Astrocyte of the hippocampus (primary cell): Measurements from ENCODE around the gene EPB41L1.

ENCODE experiments used
- DNase-seq: peaks from one replicate; pipeline ENCODE4 v3.0.0; 2011; ENCODE audit warnings: low read depth, low spot score

The EPB41L1 gene

GRCh38 chr20:36261389-36262105 lies 107.0 kb downstream of the EPB41L1 start:
- DNase-seq, result no peak

GRCh38 chr20:36262440-36262839 lies 107.9 kb downstream of the EPB41L1 start:
- no peak for DNase-seq

- no peak for DNase-seq
Measured at GRCh38 chr20:36264426-36265246, 110.1 kb downstream of the EPB41L1 start.

GRCh38 chr20:36266189-36266588 lies 111.6 kb downstream of the EPB41L1 start:
- no peak for DNase-seq

- no peak for DNase-seq
Measured at GRCh38 chr20:36267605-36268381, 113.3 kb downstream of the EPB41L1 start.

- DNase-seq, result no peak
Measured at GRCh38 chr20:36268440-36269342, 114.2 kb downstream of the EPB41L1 start.

- DNase-seq, result no peak
Measured at GRCh38 chr20:36269507-36269906, 115.0 kb downstream of the EPB41L1 start.

GRCh38 chr20:36270744-36271638 lies 116.5 kb downstream of the EPB41L1 start:
- DNase-seq, result no peak

- no peak for DNase-seq
Measured at GRCh38 chr20:36271639-36272546, 117.4 kb downstream of the EPB41L1 start.

- no peak for DNase-seq
Measured at GRCh38 chr20:36272547-36273220, 118.1 kb downstream of the EPB41L1 start.

- peak; percentile 28 for DNase-seq
Measured at GRCh38 chr20:36273414-36274180, 119.1 kb downstream of the EPB41L1 start.

GRCh38 chr20:36274181-36274841 lies 119.8 kb downstream of the EPB41L1 start:
- no peak for DNase-seq

GRCh38 chr20:36275011-36275410 lies 120.5 kb downstream of the EPB41L1 start:
- DNase-seq, result no peak

GRCh38 chr20:36275441-36276189 lies 121.1 kb downstream of the EPB41L1 start:
- DNase-seq, result no peak

- no peak for DNase-seq
Measured at GRCh38 chr20:36277546-36277945, 123.0 kb downstream of the EPB41L1 start.

GRCh38 chr20:36279362-36279761 lies 124.8 kb downstream of the EPB41L1 start:
- DNase-seq, result no peak
